NCI-H128 (cell line): Measurements from ENCODE around the gene CD209.
"Not testable (repeated sequence)": the region's sequence is repeated elsewhere in the genome, so short reads cannot be mapped to it uniquely, and the experiment has no call there.

ENCODE experiments used
- DNase-seq: peaks from one replicate; lab custom pipeline; 2025; ENCODE audit not compliant: unreplicated experiment; lab: John Stamatoyannopoulos, UW

CD209 gene

DNA sequence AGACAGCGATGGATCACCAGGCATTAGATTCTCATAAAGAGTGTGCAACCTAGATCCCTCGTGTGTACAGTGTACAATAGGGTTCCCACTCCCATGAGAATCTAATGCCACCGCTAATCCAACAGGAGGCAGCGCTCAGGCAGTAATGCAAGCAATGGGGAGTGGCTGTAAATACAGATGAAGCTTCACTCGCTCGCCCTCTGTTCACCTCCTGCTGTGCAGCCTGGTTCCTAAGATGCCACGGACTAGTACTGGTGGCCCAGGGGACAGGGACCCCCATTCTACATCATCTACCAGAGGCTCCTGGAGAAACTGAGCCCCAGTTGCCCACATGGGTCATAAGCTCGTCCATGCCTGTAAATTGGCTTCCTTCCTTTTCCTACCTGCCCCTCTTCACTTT is 23.7 kb upstream of the CD209 start:
- no peak for DNase-seq

DNA sequence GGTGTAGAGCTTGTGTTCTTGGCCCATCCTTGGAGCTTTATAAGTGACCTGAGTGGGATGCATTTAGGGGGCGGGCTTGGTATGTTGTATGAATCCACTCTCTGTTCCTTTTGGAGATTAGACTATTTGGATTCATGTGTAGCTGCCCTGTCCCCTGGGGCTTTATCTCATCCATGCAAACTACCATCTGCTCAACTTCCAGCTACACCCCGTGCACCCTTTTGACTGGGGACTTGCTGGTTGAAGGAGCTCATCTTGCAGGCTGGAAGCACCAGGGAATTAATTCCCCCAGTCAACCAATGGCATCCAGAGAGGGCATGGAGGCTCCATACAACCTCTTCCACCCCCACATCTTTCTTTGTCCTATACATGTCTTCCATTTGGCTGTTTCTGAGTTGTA is 21.8 kb upstream of the CD209 start:
- no peak for DNase-seq

DNA sequence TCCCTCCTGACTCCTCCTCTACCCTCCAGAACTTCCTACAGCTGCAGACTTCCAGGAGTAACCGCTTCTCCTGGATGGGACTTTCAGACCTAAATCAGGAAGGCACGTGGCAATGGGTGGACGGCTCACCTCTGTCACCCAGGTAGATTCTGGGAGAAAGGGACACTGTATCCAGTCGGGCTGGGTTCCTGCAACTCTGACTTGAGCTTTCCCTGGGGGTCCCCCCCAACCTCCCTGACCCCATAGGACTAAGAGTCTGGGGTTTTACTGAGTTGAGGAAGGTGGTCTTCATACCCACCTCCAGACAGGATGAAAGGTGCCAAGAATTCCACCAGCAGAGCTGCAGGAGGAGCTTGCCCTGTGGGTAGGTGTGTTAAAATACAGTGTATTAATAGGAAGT is 20.2 kb upstream of the CD209 start:
- DNase-seq: no peak

DNA sequence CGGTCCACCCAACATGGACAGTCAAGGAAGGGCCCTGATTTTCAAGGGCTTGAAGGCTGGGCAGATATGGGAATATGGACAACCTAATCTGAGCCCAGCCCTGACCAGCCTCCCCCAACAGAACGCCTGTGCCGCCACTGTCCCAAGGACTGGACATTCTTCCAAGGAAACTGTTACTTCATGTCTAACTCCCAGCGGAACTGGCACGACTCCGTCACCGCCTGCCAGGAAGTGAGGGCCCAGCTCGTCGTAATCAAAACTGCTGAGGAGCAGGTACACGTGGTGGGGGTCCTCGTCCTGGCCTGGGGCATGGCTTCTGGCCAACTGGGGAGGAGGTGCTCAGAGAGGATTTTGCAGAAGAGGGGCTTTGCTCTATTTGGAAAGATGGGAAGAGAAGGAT is 19.2 kb upstream of the CD209 start:
- no peak for DNase-seq

DNA sequence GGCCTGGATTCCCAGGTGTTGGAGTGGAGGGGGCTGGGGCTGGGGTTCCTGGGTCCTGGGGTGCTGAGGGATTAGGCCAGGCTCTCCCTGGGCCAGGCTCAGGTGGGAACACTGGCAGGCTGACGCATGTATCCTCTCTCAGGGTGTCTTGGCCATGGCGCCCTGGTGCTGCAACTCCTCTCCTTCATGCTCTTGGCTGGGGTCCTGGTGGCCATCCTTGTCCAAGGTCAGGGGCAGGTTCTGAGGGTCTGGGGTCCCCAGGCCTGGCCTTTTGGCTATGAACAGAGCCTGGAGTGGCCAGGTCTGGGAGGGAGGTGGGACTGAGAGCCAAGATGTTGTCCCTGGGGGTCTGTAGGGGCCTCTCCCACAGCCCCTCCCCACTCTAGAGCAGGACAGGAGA is 17.7 kb upstream of the CD209 start:
- DNase-seq: not testable (repeated sequence)

DNA sequence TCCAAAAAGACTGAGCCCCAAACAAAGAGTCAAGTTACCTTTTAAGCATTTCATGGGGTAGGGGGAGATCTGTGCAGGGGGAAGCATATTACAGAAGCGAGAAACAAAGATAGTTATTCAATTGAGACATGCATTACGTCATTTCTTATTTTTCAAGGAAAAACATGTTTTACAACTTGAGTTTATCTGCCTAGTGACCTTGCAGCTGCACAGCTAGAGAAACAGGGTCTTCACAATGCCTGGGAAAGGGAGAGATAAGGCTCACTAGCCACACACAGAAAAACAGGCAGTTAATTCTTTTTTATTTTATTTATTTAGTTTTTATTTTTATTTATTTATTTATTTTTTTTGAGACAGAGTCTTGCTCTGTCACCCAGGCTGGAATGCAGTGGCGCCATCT is 16.8 kb upstream of the CD209 start:
- not testable (repeated sequence) for DNase-seq

DNA sequence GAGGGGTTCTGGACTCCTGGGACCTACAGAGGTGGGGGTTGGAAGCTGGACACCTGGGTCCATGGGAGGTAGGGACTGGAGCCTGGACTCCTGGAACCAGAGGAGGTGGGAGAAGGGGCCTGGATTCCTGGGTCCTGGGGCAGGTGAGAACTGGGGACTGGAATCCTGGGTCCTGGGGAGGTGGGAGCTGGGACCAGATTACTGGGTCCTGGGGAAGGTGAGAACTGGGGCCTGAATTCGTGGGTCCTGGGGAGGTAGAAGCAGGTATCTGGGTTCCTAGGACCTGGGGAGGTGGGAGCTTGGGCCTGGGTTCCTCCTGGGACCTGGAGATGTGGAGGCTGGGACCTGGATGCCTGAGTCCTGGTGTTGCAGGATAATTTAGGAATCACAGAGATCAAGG is 16.4 kb upstream of the CD209 start:
- DNase-seq: no peak

DNA sequence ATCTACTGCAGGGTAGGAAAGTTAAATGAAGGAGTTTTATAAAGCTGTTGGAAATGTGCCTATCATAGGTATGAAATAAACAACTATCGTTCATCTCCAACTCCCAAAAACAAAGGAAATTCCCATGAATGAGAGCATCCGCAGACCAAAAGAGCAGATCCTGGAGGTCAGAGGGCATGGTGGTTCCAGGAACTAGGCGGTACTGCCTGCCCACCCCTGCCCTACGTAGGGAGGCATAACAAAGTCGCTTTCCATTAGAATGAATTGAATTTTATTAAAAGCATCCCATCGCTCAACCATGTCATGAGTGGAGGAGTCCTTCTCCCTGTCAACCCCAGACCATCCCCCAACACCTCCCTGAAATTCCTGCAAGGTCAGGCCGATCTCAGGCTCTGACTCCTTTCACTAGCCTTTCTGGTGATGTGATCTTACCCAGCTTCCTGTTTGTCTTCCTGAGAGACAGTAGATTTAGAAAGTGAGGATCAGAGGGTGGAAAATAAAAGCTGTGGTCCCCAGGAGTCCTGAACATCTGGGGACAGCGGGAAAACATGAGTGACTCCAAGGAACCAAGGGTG is 15.5 kb upstream of the CD209 start, which contains the start of gene CLEC4M:
TSS of gene CLEC4M (plus strand) at position 525 of the 575 bp plus-strand sequence. CDS start at position 549, 24 bp downstream.
- no peak for DNase-seq

DNA sequence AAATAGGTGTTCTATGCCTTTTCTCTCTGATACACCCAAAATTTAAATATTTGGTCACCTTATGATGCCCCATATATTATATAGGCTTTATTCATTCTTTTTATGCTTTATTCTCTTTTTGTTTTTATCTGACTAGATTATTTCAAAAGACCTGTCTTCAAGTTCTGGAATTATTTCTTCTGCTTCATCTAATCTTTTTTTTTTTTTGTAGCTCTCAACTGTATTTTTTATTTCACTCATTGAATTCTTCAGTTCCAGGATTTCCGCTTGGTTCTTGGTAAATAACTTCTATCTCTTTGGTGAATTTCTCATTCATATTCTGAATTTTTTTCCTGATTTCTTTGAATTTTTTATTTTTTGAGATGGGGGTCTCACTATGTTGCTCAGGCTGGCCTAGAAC is 11.8 kb upstream of the CD209 start:
- no peak for DNase-seq

DNA sequence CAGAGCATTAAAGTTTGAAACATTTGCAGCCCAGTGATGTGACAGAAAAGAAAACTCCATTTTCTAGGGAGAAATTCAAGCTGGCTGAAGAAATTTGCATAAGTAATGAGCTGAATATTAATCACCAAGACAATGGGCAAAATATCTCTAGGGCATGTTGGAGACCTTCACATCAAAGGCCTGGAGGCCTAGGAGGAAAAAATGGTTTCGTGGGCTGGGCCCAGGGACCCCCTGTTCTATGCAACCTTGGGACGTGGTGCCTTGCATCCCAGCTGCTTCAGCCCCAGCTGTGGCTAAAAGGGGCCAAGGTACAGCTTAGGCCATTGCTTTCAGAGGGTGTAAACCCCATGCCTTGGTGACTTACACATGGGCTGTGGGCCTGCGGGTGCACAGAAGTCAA is 10.0 kb upstream of the CD209 start:
- no peak for DNase-seq

DNA sequence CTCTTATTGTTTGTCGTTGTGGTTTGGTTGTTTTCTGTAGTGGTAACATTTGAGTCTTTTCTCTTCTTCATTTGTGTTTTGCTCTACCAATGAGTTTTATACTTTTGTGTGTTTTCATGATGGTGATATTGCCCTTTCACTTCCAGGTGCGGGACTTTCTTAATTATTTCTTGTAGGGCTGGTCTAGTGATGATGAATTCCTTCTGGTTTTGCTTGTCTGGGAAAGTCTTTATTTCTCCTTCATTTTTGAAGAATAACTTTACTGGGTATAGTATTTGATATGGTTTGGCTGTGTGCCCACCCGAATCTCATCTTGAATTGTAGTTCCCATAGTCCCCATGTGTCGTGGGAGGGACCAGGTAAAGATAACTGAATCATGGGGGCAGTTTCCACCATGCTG is 8.9 kb upstream of the CD209 start:
- no peak for DNase-seq

DNA sequence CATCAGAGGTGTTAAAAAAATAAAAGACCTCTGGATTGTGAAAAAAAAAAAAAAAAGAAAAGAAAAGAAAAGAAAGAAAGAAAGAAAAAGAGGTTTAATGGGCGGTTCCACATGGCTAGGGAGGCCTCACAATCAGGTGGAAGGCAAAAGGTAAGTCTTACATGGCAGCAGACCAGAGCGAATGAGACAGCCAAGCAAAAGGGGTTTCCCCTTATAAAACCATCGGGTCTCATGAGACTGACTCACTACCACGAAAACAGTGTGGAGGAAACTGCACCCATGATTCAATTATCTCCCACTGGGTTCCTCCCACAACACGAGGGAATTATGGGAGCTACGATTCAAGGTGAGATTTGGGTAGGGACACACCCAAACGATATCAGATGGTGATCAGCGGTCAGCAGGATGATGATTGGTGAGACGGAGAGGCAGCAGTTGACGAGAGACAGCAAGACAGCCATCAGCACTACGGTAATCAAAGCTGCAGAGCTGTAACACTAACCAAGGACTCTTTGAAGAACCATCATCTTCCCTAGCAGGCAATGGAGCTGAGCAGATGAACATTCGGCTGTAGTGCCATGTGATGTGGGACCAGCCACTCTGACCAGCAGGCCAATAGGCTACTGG is 3.9 kb upstream of the CD209 start:
- no peak for DNase-seq

DNA sequence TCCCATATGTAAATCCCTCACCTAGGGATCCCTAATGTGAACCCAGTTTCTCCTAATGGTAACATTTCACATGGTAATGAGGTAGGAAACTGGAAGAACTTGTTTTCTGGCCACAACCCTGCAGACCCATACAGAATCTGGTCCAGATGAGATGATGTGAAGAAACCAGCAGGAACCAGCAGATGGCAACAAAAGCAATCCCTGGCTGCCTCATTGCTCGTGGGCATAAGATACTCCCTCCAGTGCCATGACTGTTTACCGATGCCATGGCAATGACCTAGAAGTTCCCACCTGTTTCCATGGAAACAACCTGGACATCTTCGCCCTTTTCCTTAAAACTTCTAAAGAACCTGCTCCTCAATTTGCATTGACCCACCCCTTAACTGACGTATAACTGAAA is 1.4 kb upstream of the CD209 start:
- no peak for DNase-seq

DNA sequence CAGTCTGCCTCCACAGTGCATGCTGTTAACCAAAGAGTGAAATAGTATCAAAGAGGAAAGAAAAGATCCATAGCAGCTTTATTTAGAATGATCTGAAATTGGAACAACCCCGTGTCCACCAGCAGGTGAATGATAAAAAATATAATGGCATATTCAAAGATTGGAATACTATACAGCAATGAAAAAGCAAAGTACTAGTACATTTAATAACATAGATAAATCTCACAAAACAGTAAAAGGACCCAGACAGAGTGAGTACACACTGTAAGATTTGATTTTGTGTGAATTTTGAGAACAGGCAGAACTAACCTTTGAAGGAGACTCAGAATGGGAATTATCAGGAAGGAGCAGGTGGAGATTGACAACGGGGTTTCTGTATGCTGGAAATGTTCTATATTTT is 837 bp upstream of the CD209 start:
- DNase-seq: no peak

DNA sequence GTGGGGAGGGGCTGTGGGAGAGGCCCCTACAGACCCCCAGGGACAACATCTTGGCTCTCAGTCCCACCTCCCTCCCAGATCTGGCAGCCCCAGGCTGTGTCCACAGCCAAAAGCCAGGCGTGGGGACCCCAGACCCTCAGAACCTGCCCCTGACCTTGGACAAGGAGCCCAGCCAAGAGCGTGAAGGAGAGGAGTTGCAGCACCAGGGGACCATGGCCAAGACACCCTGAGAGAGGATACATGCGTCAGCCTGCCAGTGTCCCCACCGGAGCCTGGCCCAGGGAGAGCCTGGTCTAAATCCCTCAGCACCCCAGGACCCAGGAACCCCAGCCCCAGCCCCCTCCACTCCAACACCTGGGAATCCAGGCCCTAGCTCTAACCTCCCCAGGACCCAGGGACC is 1.0 kb downstream of the CD209 start:
- DNase-seq: not testable (repeated sequence)

DNA sequence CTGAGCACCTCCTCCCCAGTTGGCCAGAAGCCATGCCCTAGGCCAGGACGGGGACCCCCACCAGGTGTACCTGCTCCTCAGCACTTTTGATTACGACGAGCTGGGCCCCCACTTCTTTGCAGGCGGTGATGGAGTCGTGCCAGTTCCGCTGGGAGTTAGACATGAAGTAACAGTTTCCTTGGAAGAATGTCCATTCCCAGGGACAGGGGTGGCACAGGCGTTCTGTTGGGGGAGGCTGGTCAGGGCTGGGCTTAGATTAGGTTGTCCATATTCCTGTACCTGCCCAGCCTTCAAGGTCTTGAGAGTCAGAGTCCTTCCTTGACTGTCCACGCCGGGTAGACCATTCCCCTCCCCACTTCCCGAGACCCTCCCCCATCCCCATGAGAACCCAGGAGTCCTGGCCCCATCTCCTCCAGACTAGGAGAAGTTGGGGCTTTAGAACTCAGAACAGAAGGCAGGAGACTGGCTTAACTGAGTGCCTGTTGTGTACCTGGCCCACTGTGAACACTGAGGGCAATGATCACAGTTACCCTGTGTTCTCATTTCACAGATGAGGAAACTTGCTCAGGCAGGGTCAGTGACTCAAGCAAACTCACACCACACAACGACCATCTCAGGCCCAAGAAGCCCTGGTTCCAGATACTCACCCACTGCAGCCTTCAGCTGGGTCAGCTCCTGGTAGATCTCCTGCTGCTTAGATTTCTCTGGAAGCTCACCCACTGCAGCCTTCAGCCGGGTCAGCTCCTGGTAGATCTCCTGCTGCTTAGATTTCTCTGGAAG is 2.3 kb downstream of the CD209 start:
- no peak for DNase-seq

DNA sequence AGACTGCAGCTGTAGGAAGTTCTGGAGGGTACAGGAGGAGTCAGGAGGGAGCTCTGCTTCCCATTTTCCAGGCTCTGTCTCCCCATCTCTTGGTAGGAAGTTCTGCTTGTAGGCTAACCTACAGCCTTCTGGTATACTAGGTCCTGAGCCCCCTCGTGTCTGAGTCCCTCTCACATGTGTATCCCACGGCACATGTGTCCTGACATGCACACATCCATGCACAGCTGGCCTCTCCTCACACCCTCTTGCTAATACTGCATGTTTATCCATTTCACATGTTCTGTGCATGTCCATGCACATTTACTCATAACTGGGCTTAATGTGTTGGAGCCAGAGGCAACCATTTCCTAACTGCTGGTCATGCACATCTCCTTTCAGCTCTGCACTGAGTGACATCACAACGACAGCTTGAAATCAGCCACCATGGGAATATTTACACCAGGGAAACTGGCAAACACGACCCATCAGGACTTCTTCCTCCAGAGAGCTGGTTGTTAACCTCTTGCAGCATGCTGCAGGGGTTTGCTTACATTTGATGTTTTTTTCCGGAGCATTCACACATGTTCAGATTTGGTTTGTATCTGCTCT is 3.0 kb downstream of the CD209 start:
- no peak for DNase-seq

DNA sequence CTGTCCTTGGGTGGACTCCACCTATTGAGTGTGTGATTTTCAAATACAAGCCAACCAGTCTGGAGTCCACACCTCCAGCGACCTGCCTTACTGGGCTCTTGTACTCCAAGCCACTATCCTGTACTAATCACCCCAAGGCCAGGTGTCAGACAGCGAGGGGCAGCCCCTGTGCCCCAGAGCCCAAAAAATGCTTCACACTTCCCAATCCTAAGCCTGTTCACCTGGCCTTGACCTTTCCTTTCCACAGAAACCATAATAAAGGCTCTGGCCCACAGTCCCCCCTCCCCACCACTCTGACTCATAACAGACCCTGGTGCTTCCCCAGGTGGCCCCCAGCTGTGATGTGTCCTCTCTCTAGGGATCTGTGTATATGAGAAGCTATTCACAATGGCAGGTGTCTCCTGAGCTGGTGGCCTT is 3.9 kb downstream of the CD209 start:
- no peak for DNase-seq

DNA sequence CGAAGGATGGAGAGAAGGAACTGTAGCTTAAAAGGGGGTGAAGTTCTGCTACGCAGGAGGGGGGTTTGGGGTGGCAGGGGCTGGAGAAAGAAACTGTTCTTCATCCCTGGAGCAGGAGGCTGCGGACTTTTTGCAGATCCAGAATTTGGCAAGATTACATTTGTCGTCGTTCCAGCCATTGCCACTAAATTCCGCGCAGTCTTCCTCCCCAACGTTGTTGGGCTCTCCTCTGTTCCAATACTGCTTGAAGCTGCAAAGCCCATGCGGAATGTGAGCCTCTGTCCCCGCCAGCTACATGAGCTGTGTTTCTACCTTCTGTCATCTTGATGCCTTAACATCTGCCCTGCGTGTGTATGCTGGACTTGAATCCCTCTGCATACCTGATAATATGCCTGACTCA is 4.3 kb downstream of the CD209 start:
- DNase-seq: no peak

DNA sequence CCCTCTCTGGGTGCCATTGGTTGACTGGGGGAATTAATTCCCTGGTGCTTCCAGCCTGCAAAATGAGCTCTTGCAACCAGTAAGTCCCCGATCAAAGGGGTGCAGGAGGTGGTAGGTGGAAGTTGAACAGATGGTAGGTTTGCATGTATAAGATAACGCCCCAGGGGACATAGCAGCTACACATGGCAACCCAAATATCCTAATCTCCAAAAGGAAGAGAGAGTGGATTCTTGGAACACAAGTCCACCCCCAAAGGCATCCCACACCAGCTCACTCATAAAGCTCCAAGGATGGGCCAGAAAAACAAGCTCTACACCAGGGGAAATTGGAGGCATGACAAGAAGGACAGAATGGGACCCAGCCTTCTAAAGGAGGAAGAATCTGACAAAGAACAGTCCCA is 4.8 kb downstream of the CD209 start:
- DNase-seq: no peak

DNA sequence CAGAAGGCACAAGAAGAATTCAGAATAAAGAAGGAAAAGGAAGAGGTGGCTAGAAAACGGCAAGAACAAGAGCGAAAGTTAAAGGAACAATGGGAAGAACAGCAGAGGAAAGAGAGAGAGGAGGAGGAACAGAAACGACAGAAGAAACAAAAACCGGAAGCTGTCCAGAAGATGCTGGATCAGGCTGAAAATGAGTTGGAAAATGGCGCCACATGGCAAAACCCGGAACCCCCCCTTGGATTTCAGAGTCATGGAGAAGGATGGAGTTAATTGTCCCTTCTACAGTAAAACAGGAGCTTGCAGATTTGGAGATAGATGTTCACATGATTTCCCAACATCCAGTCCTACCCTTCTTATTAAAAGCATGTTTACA is 6.7 kb downstream of the CD209 start:
- no peak for DNase-seq
